CD4-positive, alpha-beta memory T cell (primary cell): ENCODE results near the gene CLN6. TPM values are rescaled to one million over a fixed set of nuclear protein-coding genes. Genes with fewer than 3 reads are reported as not detected.
"Not testable (repeated sequence)": the region's sequence is repeated elsewhere in the genome, so short reads cannot be mapped to it uniquely, and the experiment has no call there.

ENCODE experiments used
- CTCF ChIA-PET: fragments of 350-600 bp; sonication (Branson Sonifier 250); formaldehyde crosslinking; loops from one replicate; lab custom pipeline; 2021; ENCODE audit warnings: inconsistent platforms; ENCODE audit not compliant: partially characterized antibody; lab: Charles Lee
- POLR2A ChIA-PET: fragments of 350-600 bp; sonication (Branson Sonifier 250); formaldehyde crosslinking; loops from one replicate; lab custom pipeline; 2021; ENCODE audit not compliant: partially characterized antibody; lab: Charles Lee
- DNase-seq, 5 donors: peaks; one replicate each; pipeline versions ENCODE4 v3.0.0 to v3.0.0-alpha.2; 2020 to 2022; ENCODE audit warnings: mixed read lengths in 1 of 5
- H3K27ac ChIP-seq: one replicate; pipeline ENCODE4 v1.7.0; 2013; ENCODE audit warnings: low read depth, low read length
- H3K27me3 ChIP-seq: 2 replicates; pipeline ENCODE4 v1.7.0; 2013; ENCODE audit warnings: mild to moderate bottlenecking, low read length, moderate library complexity; ENCODE audit not compliant: insufficient read depth
- H3K36me3 ChIP-seq: 2 replicates; pipeline ENCODE4 v1.7.0; 2013; ENCODE audit warnings: mild to moderate bottlenecking, low read length, moderate library complexity; ENCODE audit not compliant: insufficient read depth
- H3K4me1 ChIP-seq: 2 replicates; pipeline ENCODE4 v1.7.0; 2013; ENCODE audit warnings: mild to moderate bottlenecking, low read length, moderate library complexity; ENCODE audit not compliant: insufficient read depth
- H3K4me3 ChIP-seq, 2 donors: one replicate each; pipeline ENCODE4 v1.7.0; 2013; ENCODE audit warnings: low read length in 2 of 2, mild to moderate bottlenecking in 1 of 2
- H3K9me3 ChIP-seq, 2 donors: one replicate each; pipeline ENCODE4 v1.7.0; 2013; ENCODE audit warnings: low read length in 2 of 2, control low read depth in 1 of 2; ENCODE audit not compliant: control insufficient read depth in 1 of 2
- H3K27ac Mint-ChIP-seq, 7 donors: one replicate each; pipeline ENCODE4 v1.8.0; 2020 to 2021; ENCODE audit warnings: mixed read lengths in 7 of 7, mild to moderate bottlenecking in 6 of 7, inconsistent platforms in 3 of 7, moderate library complexity in 3 of 7
- H3K27me3 Mint-ChIP-seq, 2 donors: one replicate each; pipeline ENCODE4 v1.8.0; 2020 to 2021; ENCODE audit warnings: mixed read lengths in 2 of 2
- H3K36me3 Mint-ChIP-seq, 2 donors: one replicate each; pipeline ENCODE4 v1.8.0; 2020 to 2021; ENCODE audit warnings: mixed read lengths in 2 of 2, inconsistent platforms in 1 of 2, mild to moderate bottlenecking in 1 of 2
- H3K4me1 Mint-ChIP-seq, 4 donors: one replicate each; pipeline ENCODE4 v1.8.0; 2020 to 2021; ENCODE audit warnings: mixed read lengths in 4 of 4, mild to moderate bottlenecking in 1 of 4
- H3K4me3 Mint-ChIP-seq, 8 donors: one replicate each; pipeline ENCODE4 v1.8.0; 2020 to 2021; ENCODE audit warnings: mixed read lengths in 8 of 8, mild to moderate bottlenecking in 7 of 8, moderate library complexity in 6 of 8, inconsistent platforms in 3 of 8
- H3K9me3 Mint-ChIP-seq, 8 donors: one replicate each; pipeline ENCODE4 v1.8.0; 2020 to 2021; ENCODE audit warnings: mixed read lengths in 8 of 8, mild to moderate bottlenecking in 5 of 8, inconsistent platforms in 3 of 8, moderate library complexity in 1 of 8
- intact Hi-C: fragments of 100-400 bp; cut with micrococcal nuclease; formaldehyde crosslinking; loops from one replicate; pipeline ENCODE4 v1.15.1; 2023
- polyA plus RNA-seq, 2 donors: library from polyadenylated mRNA; unstranded; fragments of 300-500 nt; fragmentation: Illumina TruSeq; gene quantifications; one replicate each; pipeline ENCODE4 v1.2.3, GENCODE V29; 2021
- total RNA-seq, 2 experiments: library from RNA; stranded (reverse); gene quantifications; one replicate each; pipeline ENCODE4 v1.2.3, GENCODE V29; 2021

CLN6 gene
- total and polyA plus RNA-seq, 4 experiments from 2014 or later, result 2.2 to 15.6 (median 8.5) TPM

- POLR2A ChIA-PET, result no interaction called here
- Mint-ChIP-seq H3K27ac (no peak overlapping the region), H3K27me3 (no peaks in the 10 kb centered on the region), H3K4me1 (no peaks in the 10 kb centered on the region), H3K9me3 (no peaks in the 10 kb centered on the region), H3K36me3 (peaks cover 6 to 13% of the 10 kb centered on the region in 2 donors), H3K4me3 (no peak overlapping the region)
- Histone ChIP-seq H3K27me3 (no peaks in the 10 kb centered on the region), H3K9me3 (no peaks in the 10 kb centered on the region), H3K27ac (no peak overlapping the region), H3K4me3 (no peak overlapping the region), H3K36me3 (no peaks in the 10 kb centered on the region), H3K4me1 (no peaks in the 10 kb centered on the region)
- no peak for DNase-seq
- CTCF ChIA-PET, result interaction anchor here (0.9 kb wide), 1 partner anchor 8 kb away, joined by 3 read pairs; no protein-coding TSS in a partner anchor
- intact Hi-C loops, result no loop called here
These were observed 11.2 kb downstream of the CLN6 start for GRCh38 chr15:68218331-68218730.

GRCh38 chr15:68217341-68217740 is 12.2 kb downstream of the CLN6 start:
- no peaks in the 10 kb centered on the region for H3K27me3 Mint-ChIP-seq
- no peak overlapping the region for H3K27ac Mint-ChIP-seq
- CTCF ChIA-PET, result no interaction called here
- Histone ChIP-seq H3K4me3 (no peak overlapping the region), H3K36me3 (no peaks in the 10 kb centered on the region), H3K27me3 (no peaks in the 10 kb centered on the region), H3K27ac (no peak overlapping the region), H3K4me1 (no peaks in the 10 kb centered on the region), H3K9me3 (no peaks in the 10 kb centered on the region)
- intact Hi-C loops, result no loop called here
- no peaks in the 10 kb centered on the region for H3K4me1 Mint-ChIP-seq
- DNase-seq, result no peak
- POLR2A ChIA-PET, result no interaction called here
- peaks cover 6 to 13% of the 10 kb centered on the region in 2 donors for H3K36me3 Mint-ChIP-seq
- H3K4me3 Mint-ChIP-seq, result no peak overlapping the region
- H3K9me3 Mint-ChIP-seq, result no peaks in the 10 kb centered on the region

- H3K36me3 Mint-ChIP-seq, result peaks cover 3 to 13% of the 10 kb centered on the region in 2 donors
- DNase-seq, result no peak
- peaks cover 4% of the 10 kb centered on the region for H3K4me1 ChIP-seq
- H3K27me3 ChIP-seq, result no peaks in the 10 kb centered on the region
- ChIA-PET POLR2A (interaction anchor here (1.3 kb wide), 1 partner anchor 14 kb away, joined by 4 read pairs; the partner anchor contains the start of gene CLN6), CTCF (no interaction called here)
- no peak overlapping the region for H3K4me3 Mint-ChIP-seq
- intact Hi-C loops, result no loop called here
- no peaks in the 10 kb centered on the region for H3K27me3 Mint-ChIP-seq
- H3K9me3 ChIP-seq, result no peaks in the 10 kb centered on the region
- H3K4me3 ChIP-seq, result no peak overlapping the region
- H3K4me1 Mint-ChIP-seq, result peaks cover under 1 to 1% (median under 1%) of the 10 kb centered on the region in 4 donors
- H3K36me3 ChIP-seq, result no peaks in the 10 kb centered on the region
- H3K27ac Mint-ChIP-seq, result peak overlapping the region in 1 of 7 donors; percentile 1
- no peak overlapping the region for H3K27ac ChIP-seq
- no peaks in the 10 kb centered on the region for H3K9me3 Mint-ChIP-seq
These were observed 14.7 kb downstream of the CLN6 start for GRCh38 chr15:68214838-68215254.

- peaks cover 10% of the 10 kb centered on the region for H3K4me1 ChIP-seq
- no peaks in the 10 kb centered on the region for H3K9me3 ChIP-seq
- H3K36me3 Mint-ChIP-seq, result peaks cover 3 to 13% of the 10 kb centered on the region in 2 donors
- H3K27ac Mint-ChIP-seq, result peak overlapping the region in 2 of 7 donors; percentile 29 to 58
- H3K27me3 Mint-ChIP-seq, result no peaks in the 10 kb centered on the region
- intact Hi-C loops, result no loop called here
- H3K4me3 Mint-ChIP-seq, result no peak overlapping the region
- no peaks in the 10 kb centered on the region for H3K36me3 ChIP-seq
- no peak overlapping the region for H3K27ac ChIP-seq
- H3K9me3 Mint-ChIP-seq, result no peaks in the 10 kb centered on the region
- DNase-seq, result no peak
- ChIA-PET POLR2A (no interaction called here), CTCF (no interaction called here)
- H3K4me3 ChIP-seq, result no peak overlapping the region
- no peaks in the 10 kb centered on the region for H3K27me3 ChIP-seq
- H3K4me1 Mint-ChIP-seq, result peaks cover 3 to 7% (median 4%) of the 10 kb centered on the region in 4 donors
These were observed 15.3 kb downstream of the CLN6 start for GRCh38 chr15:68213991-68214837.

GRCh38 chr15:68213491-68213845 is 16.1 kb downstream of the CLN6 start:
- H3K27me3 Mint-ChIP-seq, CTCF ChIA-PET, intact Hi-C loops: not testable (repeated sequence)

GRCh38 chr15:68211656-68212320 is 17.7 kb downstream of the CLN6 start:
- intact Hi-C loops, result loop anchor here (1.0 kb wide), 1 partner anchor 348 kb away; no protein-coding TSS in a partner anchor
- Mint-ChIP-seq H3K27ac (no peak overlapping the region), H3K27me3 (no peaks in the 10 kb centered on the region), H3K36me3 (peaks cover 0 to 6% of the 10 kb centered on the region in 2 donors), H3K4me1 (peaks cover 5 to 24% (median 13%) of the 10 kb centered on the region in 4 donors), H3K9me3 (no peaks in the 10 kb centered on the region), H3K4me3 (no peak overlapping the region)
- H3K4me1 ChIP-seq, result peaks cover 16% of the 10 kb centered on the region
- no peaks in the 10 kb centered on the region for H3K36me3 ChIP-seq
- ChIA-PET CTCF (interaction anchor here (2.5 kb wide), 1 partner anchor 350 kb away, joined by 9 read pairs; no protein-coding TSS in a partner anchor), POLR2A (no interaction called here)
- no peak overlapping the region for H3K4me3 ChIP-seq
- H3K27ac ChIP-seq, result no peak overlapping the region
- DNase-seq, result no peak
- no peaks in the 10 kb centered on the region for H3K27me3 ChIP-seq
- no peaks in the 10 kb centered on the region for H3K9me3 ChIP-seq

More at GRCh38 chr15:68213491-68213845, 16.1 kb downstream of the CLN6 start:
- Mint-ChIP-seq H3K27ac (peak overlapping the region in 2 of 7 donors; percentile 29 to 58), H3K36me3 (peaks cover 3 to 13% of the 10 kb centered on the region in 2 donors), H3K4me1 (peaks cover 5 to 14% (median 9%) of the 10 kb centered on the region in 4 donors)
- H3K4me3 ChIP-seq, H3K27me3 ChIP-seq, DNase-seq, POLR2A ChIA-PET, H3K36me3 ChIP-seq, H3K9me3 ChIP-seq, H3K27ac ChIP-seq, H3K4me3 Mint-ChIP-seq, H3K9me3 Mint-ChIP-seq: not testable (repeated sequence)
- H3K4me1 ChIP-seq, result peaks cover 16% of the 10 kb centered on the region
